ENCODE data around the gene PROM1.
A peak's percentile ranks its signal among the peaks of the same experiment; 100 is the strongest.

Gene PROM1

GRCh38 chr4:16110199-16110598, 26.4 kb upstream of the PROM1 start:
- DNase-seq (ENCODE audit: low spot score), result no peak

GRCh38 chr4:16109256-16109655, 25.4 kb upstream of the PROM1 start:
- no peak for DNase-seq (ENCODE audit: low spot score)

GRCh38 chr4:16106956-16107355, 23.1 kb upstream of the PROM1 start:
- no peak for DNase-seq (ENCODE audit: low spot score)

DNA sequence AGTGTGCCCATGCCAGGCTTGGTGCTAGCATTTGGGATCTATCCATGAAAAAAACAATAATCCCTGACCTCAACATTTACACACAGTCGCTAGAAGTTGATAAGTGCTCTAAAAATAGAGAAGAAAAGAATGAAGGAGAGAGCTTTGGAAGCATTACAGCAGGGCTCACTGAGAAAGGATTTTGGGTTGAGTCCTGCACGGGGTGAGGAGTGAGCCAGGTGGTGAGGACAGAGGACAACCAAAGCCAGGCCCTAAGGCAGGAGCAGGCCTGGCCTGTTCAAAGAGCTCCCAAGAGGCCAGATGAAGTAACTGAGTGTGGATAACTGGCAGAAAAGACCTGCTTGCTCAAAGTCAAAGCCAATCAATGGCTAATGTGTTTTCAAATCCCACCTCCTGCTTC, 20.7 kb upstream of the PROM1 start:
- no peak for DNase-seq (ENCODE audit: low spot score)

- DNase-seq (ENCODE audit: low spot score), result no peak
These were observed 18.5 kb upstream of the PROM1 start for GRCh38 chr4:16102356-16102755.

GRCh38 chr4:16100833-16101232, 17.0 kb upstream of the PROM1 start:
- no peak for DNase-seq (ENCODE audit: low spot score)

GRCh38 chr4:16092682-16093319, 9.0 kb upstream of the PROM1 start:
- DNase-seq (ENCODE audit: low spot score), result no peak

GRCh38 chr4:16090096-16090705, 6.4 kb upstream of the PROM1 start:
- no peak for DNase-seq (ENCODE audit: low spot score)

DNA sequence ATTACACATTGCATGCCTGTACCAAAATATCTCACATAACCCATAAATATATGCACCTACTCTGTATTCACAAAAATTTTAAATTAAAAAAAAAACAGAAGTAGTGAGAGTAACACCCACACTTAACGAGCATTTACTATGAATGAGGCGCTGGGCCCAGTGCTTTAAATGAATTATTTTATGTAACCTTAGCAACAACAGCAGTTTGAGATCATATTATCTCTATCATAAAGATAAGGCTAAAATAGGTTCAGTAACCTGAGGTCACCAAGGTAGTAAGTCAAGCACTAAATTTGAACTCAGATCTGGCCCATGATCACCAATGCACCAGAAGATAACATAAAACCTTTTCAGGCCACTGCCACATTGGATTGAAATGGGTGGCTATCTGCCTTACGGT, 5.3 kb upstream of the PROM1 start:
- DNase-seq (ENCODE audit: low spot score), result no peak

- no peak for DNase-seq (ENCODE audit: low spot score)
These were observed 4.8 kb upstream of the PROM1 start for GRCh38 chr4:16088601-16089000.

DNA sequence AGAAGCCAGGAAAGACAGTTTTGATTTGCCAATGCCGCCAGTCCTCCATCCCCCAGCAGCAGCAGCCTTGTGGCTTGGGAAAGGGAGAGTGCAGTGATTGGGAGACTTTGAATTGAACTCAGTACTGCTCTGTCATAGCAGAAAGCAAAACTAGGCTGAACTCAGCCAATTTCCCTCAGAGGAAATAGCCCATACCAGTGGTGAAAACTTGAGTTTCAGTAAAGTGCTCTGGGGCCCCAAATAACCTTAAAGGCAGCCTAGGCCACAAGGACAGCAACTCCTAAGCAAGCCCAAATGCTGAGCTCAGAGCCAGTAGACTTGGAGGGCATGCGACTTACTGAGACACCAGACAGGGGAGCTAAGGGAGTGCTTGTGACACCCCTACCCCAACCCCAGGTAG, 2.0 kb upstream of the PROM1 start:
- no peak for DNase-seq (ENCODE audit: low spot score)

- peak; percentile 8 for DNase-seq (ENCODE audit: low spot score)
These were observed 1.2 kb downstream of the PROM1 start for GRCh38 chr4:16082426-16083240.

DNA sequence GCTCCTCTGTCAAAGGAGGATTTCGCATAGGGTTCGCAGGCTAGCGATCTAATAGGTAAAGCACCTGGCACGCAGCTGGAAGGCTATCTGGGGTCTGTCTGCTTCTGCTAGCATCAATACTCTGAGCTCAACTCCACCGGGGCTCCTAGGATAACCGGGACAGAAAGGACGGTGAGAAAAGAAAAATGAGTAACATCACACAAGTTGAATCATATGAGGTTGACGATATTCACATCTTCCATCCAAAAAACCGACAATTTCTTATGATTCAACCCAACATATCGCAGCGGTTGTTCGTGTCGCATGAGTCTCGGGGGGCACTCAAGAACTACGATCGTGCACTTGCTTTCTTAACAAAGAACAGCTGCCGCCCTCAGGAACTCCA, 1.8 kb downstream of the PROM1 start:
- no peak for DNase-seq (ENCODE audit: low spot score)

DNA sequence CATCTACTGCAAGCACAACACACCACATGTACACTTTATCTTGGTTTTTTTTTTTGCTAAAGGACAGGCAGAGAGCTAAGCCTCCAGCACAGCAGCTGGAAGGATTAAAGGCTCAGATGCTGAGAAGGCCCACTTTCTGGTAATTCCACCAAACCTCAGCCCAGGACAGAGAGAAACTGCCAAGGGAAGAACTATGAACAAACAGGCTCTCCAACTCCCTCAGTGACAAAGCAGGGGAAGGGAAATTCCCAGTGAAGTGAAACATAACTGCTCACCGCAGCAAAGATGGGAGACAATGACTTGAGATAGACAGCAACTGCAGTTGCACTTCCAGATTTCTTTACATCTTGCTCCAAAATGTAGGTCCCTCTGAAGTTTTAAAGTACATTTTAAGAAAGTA, 4.8 kb downstream of the PROM1 start:
- no peak for DNase-seq (ENCODE audit: low spot score)

DNA sequence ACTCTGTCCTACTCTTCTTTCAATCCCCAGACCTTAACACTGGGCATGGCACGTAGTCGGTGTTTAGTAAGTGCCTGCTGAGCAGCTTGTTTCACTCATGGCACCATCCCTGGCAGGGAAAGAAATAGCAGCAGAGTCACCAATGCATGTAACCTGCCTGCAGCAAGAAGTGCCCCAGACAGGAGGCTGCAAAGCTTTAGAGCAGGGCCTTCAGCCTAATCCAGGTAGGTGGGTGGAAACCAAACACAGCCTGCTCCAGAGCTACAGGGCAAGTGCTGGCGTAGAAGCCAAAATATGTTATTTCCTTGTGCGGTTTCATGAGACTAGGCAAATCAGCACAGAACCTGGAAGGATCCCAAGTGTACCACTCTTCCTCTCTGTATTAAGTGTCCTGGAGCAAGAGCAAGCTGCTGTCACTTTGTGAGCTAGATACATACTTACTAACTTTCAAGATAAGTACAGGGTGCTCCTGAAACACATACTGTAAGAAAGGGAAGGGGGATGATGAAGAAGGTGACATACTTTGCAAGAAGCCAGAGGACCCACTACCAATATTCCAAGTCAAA, 5.5 kb downstream of the PROM1 start:
- no peak for DNase-seq (ENCODE audit: low spot score)

DNA sequence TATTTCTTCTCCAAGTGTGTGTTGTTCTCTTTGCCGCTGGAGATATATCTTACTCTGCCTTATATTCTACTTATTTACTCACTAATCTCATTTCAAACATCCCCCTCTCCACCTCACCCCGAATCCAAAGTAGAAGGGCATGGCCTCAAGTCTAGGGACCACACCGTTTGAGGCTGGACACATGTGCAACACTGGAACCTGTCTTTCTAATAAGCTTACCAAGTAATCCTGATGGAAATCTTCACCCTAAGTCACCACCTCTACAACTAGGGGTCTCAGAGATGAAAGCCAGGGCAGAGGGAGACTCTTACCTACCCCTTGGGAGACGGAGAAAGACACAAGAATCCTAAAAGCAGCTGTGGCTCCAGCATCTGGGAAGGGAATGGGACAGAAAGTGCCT, 6.0 kb downstream of the PROM1 start:
- no peak for DNase-seq (ENCODE audit: low spot score)

- DNase-seq (ENCODE audit: low spot score), result no peak
These were observed 7.7 kb downstream of the PROM1 start for GRCh38 chr4:16075975-16076757.

DNA sequence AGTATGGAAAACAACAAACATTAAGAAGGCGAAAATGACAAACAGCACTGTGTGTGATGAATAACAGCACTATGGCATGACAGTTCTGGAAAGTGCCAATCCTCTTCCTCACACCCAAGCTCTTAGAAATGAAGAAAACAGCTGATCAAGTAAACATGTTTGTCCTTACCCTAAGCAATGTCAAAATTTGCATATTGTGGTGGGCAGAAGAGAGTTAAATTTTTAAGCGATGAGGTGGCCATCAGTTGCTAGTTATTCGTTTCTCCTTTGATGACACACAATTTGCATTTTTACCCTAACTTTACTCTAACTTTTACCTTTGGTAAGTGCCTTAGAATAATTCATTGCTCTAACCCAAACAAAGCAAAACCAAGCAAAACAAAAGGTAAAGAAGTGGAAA, 8.8 kb downstream of the PROM1 start:
- no peak for DNase-seq (ENCODE audit: low spot score)

DNA sequence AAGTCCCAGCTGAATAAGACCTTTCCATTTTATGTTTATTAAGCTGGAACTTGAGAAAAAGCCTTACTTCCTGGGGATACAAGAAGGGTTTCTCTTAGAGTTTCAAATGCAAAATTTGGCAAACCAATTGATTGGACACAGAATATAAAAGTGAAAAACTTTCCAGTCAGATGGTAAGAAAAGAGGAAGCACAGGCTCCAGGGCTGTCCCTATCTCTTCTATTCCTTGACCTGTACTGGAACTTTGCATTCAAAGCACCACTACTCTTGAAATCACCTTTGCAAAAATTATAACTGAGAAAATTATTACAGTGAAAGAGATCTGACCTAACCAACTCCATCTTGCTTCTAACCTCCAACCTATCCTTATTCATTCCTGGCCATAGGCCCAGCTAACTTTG, 11.7 kb downstream of the PROM1 start:
- DNase-seq (ENCODE audit: low spot score), result no peak

GRCh38 chr4:16070203-16070602, 13.6 kb downstream of the PROM1 start:
- no peak for DNase-seq (ENCODE audit: low spot score)

DNA sequence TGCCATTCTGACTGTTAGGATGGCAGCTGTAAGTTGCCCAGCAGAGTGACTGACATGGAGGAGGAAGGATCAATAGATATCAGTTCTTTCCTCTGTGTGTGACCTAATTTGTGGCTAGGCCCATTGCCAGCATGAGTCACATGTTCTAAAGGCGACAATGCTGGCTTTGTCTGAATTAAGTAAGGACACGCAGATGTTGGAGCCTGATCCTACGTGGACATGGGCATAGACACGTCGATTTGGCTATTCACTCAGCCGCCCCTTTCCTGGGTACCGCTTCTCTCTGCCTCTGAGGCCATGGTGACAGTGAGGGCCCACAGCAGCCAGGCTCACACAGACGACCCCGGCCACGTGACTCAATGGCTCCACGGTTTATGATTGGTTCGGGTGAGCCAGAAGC, 16.3 kb downstream of the PROM1 start:
- no peak for DNase-seq (ENCODE audit: low spot score)

- no peak for DNase-seq (ENCODE audit: low spot score)
These were observed 17.2 kb downstream of the PROM1 start for GRCh38 chr4:16066586-16067128.

Measured in kidney capillary endothelial cell (primary cell).